ENCODE measurements around the gene APOA4. TPM values are rescaled to one million over a fixed set of nuclear protein-coding genes. Genes with fewer than 3 reads are reported as not detected.

APOA4 gene
- total and polyA plus RNA-seq, 2 experiments from 2014 or later, result not detected

DNA sequence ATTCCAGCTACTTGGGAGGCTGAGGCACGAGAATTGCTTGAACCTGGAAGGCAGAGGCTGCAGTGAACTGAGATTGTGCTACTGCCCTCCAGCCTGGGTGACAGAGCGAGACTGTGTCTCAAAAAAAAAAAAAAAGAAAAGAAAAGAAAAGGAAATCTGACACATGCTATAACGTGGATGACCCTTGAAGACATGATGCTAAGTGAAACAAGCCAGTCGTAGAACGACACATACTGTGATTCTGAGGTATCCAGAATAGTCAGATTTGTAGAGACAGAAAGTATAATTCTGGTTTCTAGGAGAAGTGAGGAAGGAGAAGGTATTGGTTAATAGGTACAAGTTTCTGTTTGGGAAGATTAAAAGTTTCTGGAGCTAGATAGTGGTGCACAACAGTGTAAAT lies 24.7 kb downstream of the APOA4 start:
- Histone ChIP-seq H3K27me3 (ENCODE audit: insufficient read depth) (no peaks in the 10 kb centered on the region), H4K20me1 (replicated peaks; ENCODE audit: insufficient read depth) (no peaks in the 10 kb centered on the region), H2AFZ (no peak overlapping the region), H3K27ac (ENCODE audit: low read depth) (no peak overlapping the region), H3K36me3 (ENCODE audit: insufficient read depth) (no peaks in the 10 kb centered on the region), H3K9me2 (ENCODE audit: insufficient read depth) (peaks cover 6% of the 10 kb centered on the region; the same call in 1 of the 2 replicates), H3K4me3 (no peak overlapping the region), H3K79me2 (replicated peaks; ENCODE audit: insufficient read depth) (no peaks in the 10 kb centered on the region), H3K4me1 (ENCODE audit: insufficient read depth) (no peaks in the 10 kb centered on the region), H3K4me2 (no peak overlapping the region), H3F3A (replicated peaks; ENCODE audit: low read depth) (no peaks in the 10 kb centered on the region)
- Mint-ChIP-seq H3K9me3 (no peaks in the 10 kb centered on the region), H3K27ac (no peak overlapping the region), H3K36me3 (ENCODE audit: low read depth) (no peaks in the 10 kb centered on the region), H3K4me3 (no peak overlapping the region), H3K4me1 (no peaks in the 10 kb centered on the region), H3K27me3 (ENCODE audit: insufficient read depth, low read depth, poor library complexity) (no peaks in the 10 kb centered on the region)
- DNase-seq (ENCODE audit: low spot score), result no peak
- no peak for ATAC-seq
- no peak for TF ChIP-seq ZNF331 (CRISPR knock-in tag; IDR thresholded peaks at IDR 0.05; ENCODE audit: low read depth)
- TF ChIP-seq STAT1 (IDR thresholded peaks at IDR 0.05; ENCODE audit: unreplicated experiment), result no peak
- no peak for TF ChIP-seq POLR2AphosphoS5 (IDR thresholded peaks at IDR 0.05; ENCODE audit: low read depth)

DNA sequence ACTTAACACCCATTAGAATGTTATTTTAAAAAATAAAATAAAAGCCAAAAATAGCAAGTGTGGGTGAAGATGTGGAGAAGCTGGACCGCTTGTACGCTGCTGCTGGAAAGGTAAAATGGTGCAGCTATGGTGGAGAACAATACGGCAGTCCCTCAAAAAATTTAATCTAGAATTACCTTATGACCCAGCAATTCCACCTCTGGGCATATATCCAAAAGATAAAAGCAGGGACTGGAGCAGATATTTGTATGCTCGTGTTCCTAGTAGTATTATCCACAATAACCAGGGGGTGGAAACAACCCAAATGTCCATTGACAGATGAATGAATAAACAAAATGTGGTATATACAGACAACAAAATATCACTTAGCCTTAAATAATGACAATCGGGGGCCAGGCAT lies 25.3 kb downstream of the APOA4 start:
- H3K4me3 Mint-ChIP-seq, result no peak overlapping the region
- H3K27ac Mint-ChIP-seq, result no peak overlapping the region
- no peak for ATAC-seq
- no peaks in the 10 kb centered on the region for H3K36me3 Mint-ChIP-seq (ENCODE audit: low read depth)
- Histone ChIP-seq H3K9me2 (ENCODE audit: insufficient read depth) (peaks cover 6% of the 10 kb centered on the region; the same call in 1 of the 2 replicates), H3F3A (replicated peaks; ENCODE audit: low read depth) (no peaks in the 10 kb centered on the region), H3K79me2 (replicated peaks; ENCODE audit: insufficient read depth) (no peaks in the 10 kb centered on the region), H3K27me3 (ENCODE audit: insufficient read depth) (no peaks in the 10 kb centered on the region), H3K4me2 (no peak overlapping the region), H3K4me3 (no peak overlapping the region), H3K27ac (ENCODE audit: low read depth) (no peak overlapping the region), H2AFZ (no peak overlapping the region), H3K4me1 (ENCODE audit: insufficient read depth) (no peaks in the 10 kb centered on the region; the same call in 1 of the 2 replicates), H3K36me3 (ENCODE audit: insufficient read depth) (no peaks in the 10 kb centered on the region), H4K20me1 (replicated peaks; ENCODE audit: insufficient read depth) (no peaks in the 10 kb centered on the region)
- H3K9me3 Mint-ChIP-seq, result no peaks in the 10 kb centered on the region
- H3K4me1 Mint-ChIP-seq, result peaks cover 4% of the 10 kb centered on the region
- H3K27me3 Mint-ChIP-seq (ENCODE audit: insufficient read depth, low read depth, poor library complexity), result no peaks in the 10 kb centered on the region
- TF ChIP-seq, protein P1, sequence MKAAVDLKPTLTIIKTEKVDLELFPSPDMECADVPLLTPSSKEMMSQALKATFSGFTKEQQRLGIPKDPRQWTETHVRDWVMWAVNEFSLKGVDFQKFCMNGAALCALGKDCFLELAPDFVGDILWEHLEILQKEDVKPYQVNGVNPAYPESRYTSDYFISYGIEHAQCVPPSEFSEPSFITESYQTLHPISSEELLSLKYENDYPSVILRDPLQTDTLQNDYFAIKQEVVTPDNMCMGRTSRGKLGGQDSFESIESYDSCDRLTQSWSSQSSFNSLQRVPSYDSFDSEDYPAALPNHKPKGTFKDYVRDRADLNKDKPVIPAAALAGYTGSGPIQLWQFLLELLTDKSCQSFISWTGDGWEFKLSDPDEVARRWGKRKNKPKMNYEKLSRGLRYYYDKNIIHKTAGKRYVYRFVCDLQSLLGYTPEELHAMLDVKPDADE (IDR thresholded peaks at IDR 0.05), result no peak
- TF ChIP-seq, protein P2, sequence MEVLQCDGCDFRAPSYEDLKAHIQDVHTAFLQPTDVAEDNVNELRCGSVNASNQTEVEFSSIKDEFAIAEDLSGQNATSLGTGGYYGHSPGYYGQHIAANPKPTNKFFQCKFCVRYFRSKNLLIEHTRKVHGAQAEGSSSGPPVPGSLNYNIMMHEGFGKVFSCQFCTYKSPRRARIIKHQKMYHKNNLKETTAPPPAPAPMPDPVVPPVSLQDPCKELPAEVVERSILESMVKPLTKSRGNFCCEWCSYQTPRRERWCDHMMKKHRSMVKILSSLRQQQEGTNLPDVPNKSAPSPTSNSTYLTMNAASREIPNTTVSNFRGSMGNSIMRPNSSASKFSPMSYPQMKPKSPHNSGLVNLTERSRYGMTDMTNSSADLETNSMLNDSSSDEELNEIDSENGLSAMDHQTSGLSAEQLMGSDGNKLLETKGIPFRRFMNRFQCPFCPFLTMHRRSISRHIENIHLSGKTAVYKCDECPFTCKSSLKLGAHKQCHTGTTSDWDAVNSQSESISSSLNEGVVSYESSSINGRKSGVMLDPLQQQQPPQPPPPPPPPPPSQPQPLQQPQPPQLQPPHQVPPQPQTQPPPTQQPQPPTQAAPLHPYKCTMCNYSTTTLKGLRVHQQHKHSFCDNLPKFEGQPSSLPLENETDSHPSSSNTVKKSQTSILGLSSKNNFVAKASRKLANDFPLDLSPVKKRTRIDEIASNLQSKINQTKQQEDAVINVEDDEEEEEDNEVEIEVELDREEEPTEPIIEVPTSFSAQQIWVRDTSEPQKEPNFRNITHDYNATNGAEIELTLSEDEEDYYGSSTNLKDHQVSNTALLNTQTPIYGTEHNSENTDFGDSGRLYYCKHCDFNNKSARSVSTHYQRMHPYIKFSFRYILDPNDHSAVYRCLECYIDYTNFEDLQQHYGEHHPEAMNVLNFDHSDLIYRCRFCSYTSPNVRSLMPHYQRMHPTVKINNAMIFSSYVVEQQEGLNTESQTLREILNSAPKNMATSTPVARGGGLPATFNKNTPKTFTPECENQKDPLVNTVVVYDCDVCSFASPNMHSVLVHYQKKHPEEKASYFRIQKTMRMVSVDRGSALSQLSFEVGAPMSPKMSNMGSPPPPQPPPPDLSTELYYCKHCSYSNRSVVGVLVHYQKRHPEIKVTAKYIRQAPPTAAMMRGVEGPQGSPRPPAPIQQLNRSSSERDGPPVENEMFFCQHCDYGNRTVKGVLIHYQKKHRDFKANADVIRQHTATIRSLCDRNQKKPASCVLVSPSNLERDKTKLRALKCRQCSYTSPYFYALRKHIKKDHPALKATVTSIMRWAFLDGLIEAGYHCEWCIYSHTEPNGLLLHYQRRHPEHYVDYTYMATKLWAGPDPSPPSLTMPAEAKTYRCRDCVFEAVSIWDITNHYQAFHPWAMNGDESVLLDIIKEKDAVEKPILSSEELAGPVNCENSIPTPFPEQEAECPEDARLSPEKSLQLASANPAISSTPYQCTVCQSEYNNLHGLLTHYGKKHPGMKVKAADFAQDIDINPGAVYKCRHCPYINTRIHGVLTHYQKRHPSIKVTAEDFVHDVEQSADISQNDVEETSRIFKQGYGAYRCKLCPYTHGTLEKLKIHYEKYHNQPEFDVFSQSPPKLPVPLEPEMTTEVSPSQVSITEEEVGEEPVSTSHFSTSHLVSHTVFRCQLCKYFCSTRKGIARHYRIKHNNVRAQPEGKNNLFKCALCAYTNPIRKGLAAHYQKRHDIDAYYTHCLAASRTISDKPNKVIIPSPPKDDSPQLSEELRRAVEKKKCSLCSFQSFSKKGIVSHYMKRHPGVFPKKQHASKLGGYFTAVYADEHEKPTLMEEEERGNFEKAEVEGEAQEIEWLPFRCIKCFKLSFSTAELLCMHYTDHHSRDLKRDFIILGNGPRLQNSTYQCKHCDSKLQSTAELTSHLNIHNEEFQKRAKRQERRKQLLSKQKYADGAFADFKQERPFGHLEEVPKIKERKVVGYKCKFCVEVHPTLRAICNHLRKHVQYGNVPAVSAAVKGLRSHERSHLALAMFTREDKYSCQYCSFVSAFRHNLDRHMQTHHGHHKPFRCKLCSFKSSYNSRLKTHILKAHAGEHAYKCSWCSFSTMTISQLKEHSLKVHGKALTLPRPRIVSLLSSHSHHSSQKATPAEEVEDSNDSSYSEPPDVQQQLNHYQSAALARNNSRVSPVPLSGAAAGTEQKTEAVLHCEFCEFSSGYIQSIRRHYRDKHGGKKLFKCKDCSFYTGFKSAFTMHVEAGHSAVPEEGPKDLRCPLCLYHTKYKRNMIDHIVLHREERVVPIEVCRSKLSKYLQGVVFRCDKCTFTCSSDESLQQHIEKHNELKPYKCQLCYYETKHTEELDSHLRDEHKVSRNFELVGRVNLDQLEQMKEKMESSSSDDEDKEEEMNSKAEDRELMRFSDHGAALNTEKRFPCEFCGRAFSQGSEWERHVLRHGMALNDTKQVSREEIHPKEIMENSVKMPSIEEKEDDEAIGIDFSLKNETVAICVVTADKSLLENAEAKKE (CRISPR knock-in tag; IDR thresholded peaks at IDR 0.05), result no peak
- TF ChIP-seq EZH2phosphoT487 (IDR thresholded peaks at IDR 0.05; ENCODE audit: unreplicated experiment) (no peak), EZH2 (IDR thresholded peaks at IDR 0.05; ENCODE audit: low read depth, unreplicated experiment) (no peak)
- DNase-seq (ENCODE audit: low spot score), result no peak
